Cardiac fibroblast (primary cell): ENCODE data around the gene TRIM67.

Experiments used
- DNase-seq, 2 donors: peaks; one replicate each; pipeline versions ENCODE4 v3.0.0 to v3.0.0-alpha.2; 2010; ENCODE audit warnings: low read depth in 2 of 2
- H3K4me3 ChIP-seq, 2 donors: replicated peaks in 1 of 2; 1 replicate in 1 of 2; 2 replicates in 1 of 2; pipeline ENCODE4 v1.5.1; 2011; ENCODE audit warnings: low read depth in 2 of 2, low read length in 2 of 2, mild to moderate bottlenecking in 2 of 2, moderate library complexity in 1 of 2
- CTCF ChIP-seq: IDR thresholded peaks from one replicate; pipeline ENCODE4 v1.5.1; 2011; ENCODE audit warnings: low read depth, mild to moderate bottlenecking, low read length, inconsistent platforms

TRIM67 gene

GRCh38 chr1:231194476-231194842 lies 32.6 kb downstream of the TRIM67 start:
- no peak overlapping the region for H3K4me3 ChIP-seq
- DNase-seq: no peak
- TF ChIP-seq CTCF: no peak

GRCh38 chr1:231194843-231195516 lies 33.1 kb downstream of the TRIM67 start:
- H3K4me3 ChIP-seq: no peak overlapping the region
- DNase-seq: no peak
- TF ChIP-seq CTCF: no peak

- no peak for TF ChIP-seq CTCF
- H3K4me3 ChIP-seq: no peak overlapping the region
- DNase-seq: no peak
These were observed 34.4 kb downstream of the TRIM67 start for GRCh38 chr1:231196307-231196706.

GRCh38 chr1:231196728-231197127 lies 34.9 kb downstream of the TRIM67 start:
- no peak overlapping the region for H3K4me3 ChIP-seq
- no peak for TF ChIP-seq CTCF
- no peak for DNase-seq

- DNase-seq: no peak
- no peak for TF ChIP-seq CTCF
- H3K4me3 ChIP-seq: no peak overlapping the region
These were observed 38.0 kb downstream of the TRIM67 start for GRCh38 chr1:231199868-231200267.

- no peak for TF ChIP-seq CTCF
- H3K4me3 ChIP-seq: no peak overlapping the region
- peak; percentile 48 to 55 for DNase-seq
These were observed 38.7 kb downstream of the TRIM67 start for GRCh38 chr1:231200388-231201031.
